DOHH2 (cell line): ENCODE data around the gene KIAA0408.

ENCODE experiments used
- EZH2phosphoT487 ChIP-seq: fragments of 200-600 bp; sonication (generic); IDR thresholded peaks from 2 replicates; pipeline ENCODE4 v1.6.1; 2017; ENCODE audit warnings: borderline replicate concordance, mild to moderate bottlenecking, antibody characterized with exemption, low read length, moderate library complexity, mixed read lengths
- TF ChIP-seq, protein P1 (sequence below): fragments of 200-600 bp; sonication (generic); IDR thresholded peaks from one replicate; pipeline ENCODE4 v1.5.1; 2014; ENCODE audit warnings: antibody characterized with exemption, mild to moderate bottlenecking, low read depth, low read length; ENCODE audit not compliant: poor library complexity, severe bottlenecking

DNA sequence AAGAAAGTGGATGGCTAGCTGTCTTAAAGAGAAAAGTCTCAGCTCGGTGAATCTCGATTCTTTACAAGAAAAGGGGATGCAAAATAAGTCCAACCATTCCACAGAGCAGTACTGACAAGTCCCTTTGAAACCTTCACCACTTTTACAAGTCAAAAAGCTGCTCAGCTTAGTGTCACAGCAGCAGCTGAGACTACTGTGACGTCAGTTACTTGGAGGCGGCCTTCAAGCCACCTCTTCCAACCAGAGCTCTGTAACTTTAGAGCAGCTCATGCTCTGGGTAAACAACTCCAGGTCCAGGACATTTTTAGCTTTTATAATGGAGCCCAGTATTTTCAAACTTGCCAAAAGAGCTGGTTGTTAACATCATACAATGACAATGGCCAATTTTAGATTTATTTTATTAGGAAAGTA, at the start of gene KIAA0408:
- TF ChIP-seq, protein P1, sequence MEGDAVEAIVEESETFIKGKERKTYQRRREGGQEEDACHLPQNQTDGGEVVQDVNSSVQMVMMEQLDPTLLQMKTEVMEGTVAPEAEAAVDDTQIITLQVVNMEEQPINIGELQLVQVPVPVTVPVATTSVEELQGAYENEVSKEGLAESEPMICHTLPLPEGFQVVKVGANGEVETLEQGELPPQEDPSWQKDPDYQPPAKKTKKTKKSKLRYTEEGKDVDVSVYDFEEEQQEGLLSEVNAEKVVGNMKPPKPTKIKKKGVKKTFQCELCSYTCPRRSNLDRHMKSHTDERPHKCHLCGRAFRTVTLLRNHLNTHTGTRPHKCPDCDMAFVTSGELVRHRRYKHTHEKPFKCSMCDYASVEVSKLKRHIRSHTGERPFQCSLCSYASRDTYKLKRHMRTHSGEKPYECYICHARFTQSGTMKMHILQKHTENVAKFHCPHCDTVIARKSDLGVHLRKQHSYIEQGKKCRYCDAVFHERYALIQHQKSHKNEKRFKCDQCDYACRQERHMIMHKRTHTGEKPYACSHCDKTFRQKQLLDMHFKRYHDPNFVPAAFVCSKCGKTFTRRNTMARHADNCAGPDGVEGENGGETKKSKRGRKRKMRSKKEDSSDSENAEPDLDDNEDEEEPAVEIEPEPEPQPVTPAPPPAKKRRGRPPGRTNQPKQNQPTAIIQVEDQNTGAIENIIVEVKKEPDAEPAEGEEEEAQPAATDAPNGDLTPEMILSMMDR: no peak
- TF ChIP-seq EZH2phosphoT487: no peak
